Right cardiac atrium (tissue), 5 donors: ENCODE data around the gene NEK7. TPM values are rescaled to one million over a fixed set of nuclear protein-coding genes. Genes with fewer than 3 reads are reported as not detected.

Experiments used
- ATAC-seq, 2 donors: fragments of 200-7000 bp; cut with Tn5 transposase; one replicate each; pipeline versions ENCODE4 v1.8.0 to v1.9.1; 2020; ENCODE audit warnings: moderate library complexity in 2 of 2, mild to moderate bottlenecking in 1 of 2
- DNase-seq, 3 donors: peaks; one replicate each; pipeline ENCODE4 v3.0.0-alpha.2; 2020
- H3K27ac ChIP-seq: one replicate; pipeline ENCODE4 v1.5.1; 2013; ENCODE audit warnings: mild to moderate bottlenecking, low read length, control low read depth, moderate library complexity
- H3K27me3 ChIP-seq: one replicate; pipeline ENCODE4 v1.6.1; 2013; ENCODE audit not compliant: control insufficient read depth, insufficient read depth
- H3K4me1 ChIP-seq: one replicate; pipeline ENCODE4 v1.6.1; 2013; ENCODE audit warnings: low read length; ENCODE audit not compliant: control insufficient read depth, insufficient read depth
- H3K4me3 ChIP-seq: one replicate; pipeline ENCODE4 v1.5.1; 2013; ENCODE audit warnings: low read length, control low read depth
- H3K9me3 ChIP-seq: one replicate; pipeline ENCODE4 v1.6.1; 2013; ENCODE audit warnings: low read length; ENCODE audit not compliant: control insufficient read depth
- WGBS: extraction: QIAGEN DNeasy Blood & Tissue Kit; methylation state at CpG from one replicate; pipeline ENCODE4 v1.1.7; 2013; 5-methylcytosine and 5-hydroxymethylcytosine counted together
- intact Hi-C, 4 donors: fragments of 100-400 bp; cut with DNase I; formaldehyde crosslinking; loops; one replicate each; pipeline versions ENCODE4 v1.11.0 to v1.14.0; 2022 to 2023
- long read RNA-seq, 4 donors: library from polyadenylated mRNA; unstranded; transcript quantifications; one replicate each; pipeline ENCODE4 v2.0.0, GENCODE V29; 2020 to 2021
- polyA plus RNA-seq: library from polyadenylated mRNA; stranded (reverse); fragments of 200-250 nt; gene quantifications from one replicate; pipeline ENCODE4 v1.2.3, GENCODE V29; 2013
- total RNA-seq, 4 donors: library from RNA; stranded (reverse); fragmentation: NEBNext Ultra II Directional; extraction: Animal tissue kit (Norgen Biotek cat#: 25700); gene quantifications; one replicate each; pipeline ENCODE4 v1.2.1, GENCODE V29; 2021
- donor health status: healthy with polysubstance abuse.
- donor health status: DM: no; HTN: yes; CAD: no.
- donor health status: DM: no; HTN: no; CAD: no.
- donor health status: DM: no; HTN: yes; CAD: no; lungs with severe emphysema.
- donor health status: DM: yes; HTN: yes; CAD: no.

Gene NEK7
- total RNA-seq (100 to 1,000 TPM; 168 to 276 (median 179) TPM), polyA plus RNA-seq (57.6 TPM)
- long read RNA-seq, donor 1, full-length matches to known transcripts = 419 of 511 reads
- long read RNA-seq, donor 1, partial matches to known transcripts = 15 of 511 reads
- long read RNA-seq, donor 1, other reads (novel, unspliced or antisense) = 77 of 511 reads
- long read RNA-seq, donor 2, full-length matches to known transcripts = 168 of 195 reads
- long read RNA-seq, donor 2, partial matches to known transcripts = 4 of 195 reads
- long read RNA-seq, donor 2, other reads (novel, unspliced or antisense) = 23 of 195 reads
- long read RNA-seq, donor 3, full-length matches to known transcripts = 175 of 270 reads
- long read RNA-seq, donor 3, partial matches to known transcripts = 61 of 270 reads
- long read RNA-seq, donor 3, other reads (novel, unspliced or antisense) = 34 of 270 reads
- long read RNA-seq, donor 4, full-length matches to known transcripts = 187 of 215 reads
- long read RNA-seq, donor 4, partial matches to known transcripts = 6 of 215 reads
- long read RNA-seq, donor 4, other reads (novel, unspliced or antisense) = 22 of 215 reads

DNA sequence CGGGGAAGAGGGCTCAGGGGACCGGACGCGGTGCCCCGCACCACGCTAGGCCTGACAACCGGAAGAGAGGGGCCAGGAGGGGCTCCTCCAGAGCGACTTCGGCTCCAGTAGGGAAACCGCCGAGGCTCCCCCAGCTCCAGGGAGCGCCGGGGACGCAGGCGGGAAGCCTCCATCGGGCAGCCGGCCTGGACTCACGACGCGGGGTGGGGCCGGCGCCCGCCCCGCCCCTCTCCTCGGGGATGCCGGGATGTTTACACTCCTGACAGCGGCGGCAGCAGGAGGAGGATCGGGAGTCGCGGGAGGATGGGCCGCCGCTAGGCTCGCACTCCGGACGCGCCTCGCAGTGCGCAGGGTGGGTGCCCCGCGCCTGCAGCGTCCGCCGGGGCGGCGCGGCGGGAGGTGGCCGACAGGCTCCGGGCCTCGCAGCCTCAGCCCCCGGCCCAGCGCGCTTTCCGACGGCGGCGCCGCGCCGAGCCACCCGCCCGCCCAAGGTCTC lies at the start of gene NEK7:
NEK7 (plus strand) TSS at position 254 of the 496 bp plus-strand sequence. CDS start 75,583 bp downstream, outside the sequence.
- ATAC-seq = peak; percentile 87 to 89
- Histone ChIP-seq H3K4me1 (no peaks in the 10 kb centered on the region), H3K9me3 (no peaks in the 10 kb centered on the region)

DNA sequence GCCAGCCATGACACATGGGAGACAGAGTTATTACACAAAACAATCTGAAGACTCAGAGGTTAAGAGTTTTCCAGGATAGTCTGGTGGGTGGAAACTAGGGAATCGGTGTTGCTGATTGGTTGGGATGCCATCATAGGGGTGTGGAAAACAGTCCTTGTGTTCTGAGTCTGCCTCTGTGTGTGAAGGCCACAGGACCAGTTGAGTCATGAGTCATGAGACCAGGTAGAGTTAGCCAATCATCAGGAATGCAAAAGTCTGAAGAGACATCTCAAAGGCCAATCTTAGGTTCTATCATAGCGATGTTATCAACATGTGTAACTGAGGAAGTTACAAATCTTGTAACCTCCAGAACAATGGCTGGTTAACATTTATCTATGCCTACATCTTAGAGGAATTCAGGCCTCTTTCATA lies 49.7 kb upstream of the NEK7 start:
- no peak overlapping the region for H3K4me3 ChIP-seq
- ATAC-seq (no peak), DNase-seq (no peak)
- H3K4me1 ChIP-seq = no peaks in the 10 kb centered on the region
- no peaks in the 10 kb centered on the region for H3K27me3 ChIP-seq
- intact Hi-C loops = no loop called here
- H3K27ac ChIP-seq = no peak overlapping the region
- H3K9me3 ChIP-seq = no peaks in the 10 kb centered on the region
- 94% methylated on average over 2 of the region's 2 CpGs for WGBS

More for the DNA sequence above, at the start of gene NEK7:
- peak; percentile 87 to 95 (median 94) for DNase-seq
- Histone ChIP-seq H3K27me3 (no peaks in the 10 kb centered on the region), H3K27ac (peak within 1 kb of the TSS; percentile 98), H3K4me3 (peak within 1 kb of the TSS; percentile 95)
- intact Hi-C loops = loop anchor here in 2 of 4 donors (10.0 kb wide), 2 partner anchors 48 to 72 kb away; no protein-coding TSS in a partner anchor
- WGBS = under 1% methylated on average over 63 of the region's 63 CpGs

- DNase-seq = no peak
- intact Hi-C loops = no loop called here
- Histone ChIP-seq H3K4me3 (no peak overlapping the region), H3K9me3 (no peaks in the 10 kb centered on the region), H3K27me3 (no peaks in the 10 kb centered on the region), H3K27ac (no peak overlapping the region), H3K4me1 (no peaks in the 10 kb centered on the region)
- WGBS = 86% methylated on average over 1 of the region's 1 CpG
- ATAC-seq = no peak
These were observed 48.0 kb upstream of the NEK7 start for GRCh38 chr1:198108636-198109370.

DNA sequence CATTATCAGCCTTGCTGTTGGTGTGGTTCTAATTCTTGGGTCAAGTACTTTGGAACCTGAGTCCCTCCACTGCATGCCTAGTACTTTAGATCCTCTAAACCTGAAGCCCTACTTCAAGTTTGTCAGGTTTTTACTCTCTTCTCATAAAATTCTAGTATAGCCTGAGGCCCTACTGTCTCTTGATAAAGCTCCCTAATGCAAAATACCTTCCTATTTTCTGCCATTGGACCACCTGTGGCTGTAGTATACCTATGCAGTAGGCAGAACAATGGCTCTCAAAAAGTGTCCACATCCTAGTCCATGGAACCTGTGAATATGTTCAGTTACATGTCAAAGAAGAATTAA lies 47.5 kb upstream of the NEK7 start:
- no peak for DNase-seq
- no peaks in the 10 kb centered on the region for H3K9me3 ChIP-seq

DNA sequence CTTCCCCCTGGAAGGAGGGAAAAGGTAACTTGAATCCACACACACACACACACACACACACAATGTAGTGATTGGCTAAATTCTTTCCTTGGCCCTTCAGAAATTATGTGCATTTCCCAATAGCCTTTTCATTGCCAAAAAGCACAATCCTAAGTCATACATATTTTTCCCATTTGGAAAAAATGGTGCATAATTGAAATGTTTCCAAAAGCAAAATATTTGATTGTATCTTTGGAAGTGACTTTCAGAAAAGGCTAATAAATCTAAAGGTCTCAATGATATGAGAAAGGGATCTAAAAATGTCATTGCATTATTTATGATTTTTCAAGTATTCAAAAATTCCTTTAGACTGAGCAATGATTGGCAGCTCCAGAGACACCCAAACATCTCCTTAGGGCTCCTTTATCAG lies 43.5 kb upstream of the NEK7 start:
- ATAC-seq (no peak), DNase-seq (no peak)
- Histone ChIP-seq H3K4me3 (no peak overlapping the region), H3K4me1 (no peaks in the 10 kb centered on the region), H3K27ac (no peak overlapping the region), H3K27me3 (no peaks in the 10 kb centered on the region), H3K9me3 (no peaks in the 10 kb centered on the region)
- intact Hi-C loops = no loop called here

More for the DNA sequence above, 47.5 kb upstream of the NEK7 start:
- intact Hi-C loops = no loop called here
- Histone ChIP-seq H3K27ac (no peak overlapping the region), H3K27me3 (no peaks in the 10 kb centered on the region), H3K4me3 (no peak overlapping the region), H3K4me1 (no peaks in the 10 kb centered on the region)
- ATAC-seq = no peak

DNA sequence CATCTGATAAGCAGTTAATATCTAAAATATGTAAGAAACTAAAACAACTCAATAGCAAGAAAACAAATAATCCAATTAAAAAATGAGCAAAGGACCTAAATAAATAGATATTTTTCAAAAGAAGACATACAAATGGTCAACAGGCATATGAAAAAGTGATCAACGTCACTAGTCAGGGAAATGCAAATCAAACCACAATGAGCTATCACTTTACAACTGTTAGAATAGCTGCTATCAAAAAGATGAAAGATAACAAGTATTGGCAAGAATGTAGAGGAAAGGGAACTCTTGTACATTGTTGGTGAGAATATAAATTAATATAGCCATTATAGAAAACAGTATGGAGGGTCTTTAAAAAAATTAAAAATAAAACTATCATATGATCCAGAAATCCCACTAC lies 40.7 kb upstream of the NEK7 start:
- intact Hi-C loops = no loop called here
- no peak for DNase-seq
- Histone ChIP-seq H3K27ac (no peak overlapping the region), H3K27me3 (no peaks in the 10 kb centered on the region), H3K9me3 (no peaks in the 10 kb centered on the region), H3K4me3 (no peak overlapping the region), H3K4me1 (no peaks in the 10 kb centered on the region)
- 71% methylated on average over 1 of the region's 1 CpG for WGBS
- no peak for ATAC-seq

GRCh38 chr1:198116469-198116868 lies 40.3 kb upstream of the NEK7 start:
- Histone ChIP-seq H3K27me3 (no peaks in the 10 kb centered on the region), H3K4me3 (no peak overlapping the region), H3K4me1 (no peaks in the 10 kb centered on the region), H3K9me3 (no peaks in the 10 kb centered on the region), H3K27ac (no peak overlapping the region)
- WGBS = 84% methylated on average over 5 of the region's 5 CpGs
- ATAC-seq (no peak), DNase-seq (no peak)
- intact Hi-C loops = no loop called here

DNA sequence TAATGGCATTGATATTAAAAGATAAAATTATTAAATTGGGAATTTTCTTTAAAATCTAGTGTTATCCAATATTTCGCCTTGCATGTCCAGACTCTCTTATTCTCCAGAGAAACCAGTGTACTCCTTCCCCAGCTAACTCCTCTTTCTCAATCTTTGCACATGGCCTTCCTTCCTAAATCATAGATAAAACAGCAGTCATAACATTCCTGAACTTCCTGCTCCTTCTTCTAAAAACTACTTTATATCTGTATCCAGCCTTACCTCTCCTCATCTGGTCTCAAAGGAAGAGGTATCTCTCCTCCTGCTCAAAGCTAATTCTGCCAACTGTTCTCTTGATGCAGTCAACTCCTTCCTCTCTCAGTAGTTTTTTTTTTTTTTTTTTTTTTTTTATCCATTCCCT lies 39.5 kb upstream of the NEK7 start:
- Histone ChIP-seq H3K4me3 (no peak overlapping the region), H3K27ac (no peak overlapping the region), H3K9me3 (no peaks in the 10 kb centered on the region), H3K4me1 (no peaks in the 10 kb centered on the region), H3K27me3 (no peaks in the 10 kb centered on the region)
- intact Hi-C loops = no loop called here
- DNase-seq = no peak
- WGBS = 48% methylated on average over 1 of the region's 1 CpG
- ATAC-seq = peak; percentile 58 to 59

- intact Hi-C loops = no loop called here
- Histone ChIP-seq H3K4me1 (no peaks in the 10 kb centered on the region), H3K9me3 (no peaks in the 10 kb centered on the region), H3K4me3 (no peak overlapping the region), H3K27me3 (no peaks in the 10 kb centered on the region), H3K27ac (no peak overlapping the region)
- DNase-seq (peak; percentile 83 to 90 (median 85)), ATAC-seq (peak; percentile 93 to 97)
- 17% methylated on average over 2 of the region's 2 CpGs for WGBS
These were observed 38.7 kb upstream of the NEK7 start for GRCh38 chr1:198118134-198118533.

GRCh38 chr1:198119906-198120305 lies 36.9 kb upstream of the NEK7 start:
- no peaks in the 10 kb centered on the region for H3K4me1 ChIP-seq
- no peak overlapping the region for H3K4me3 ChIP-seq
- no peaks in the 10 kb centered on the region for H3K9me3 ChIP-seq
- H3K27ac ChIP-seq = no peak overlapping the region
- WGBS = 70% methylated on average over 2 of the region's 2 CpGs
- DNase-seq (no peak), ATAC-seq (no peak)
- intact Hi-C loops = no loop called here
- no peaks in the 10 kb centered on the region for H3K27me3 ChIP-seq
